NCI-H774 (cell line): ENCODE measurements around the gene SYCE3.
"Not testable (repeated sequence)": the region's sequence is repeated elsewhere in the genome, so short reads cannot be mapped to it uniquely, and the experiment has no call there.

Source experiments
- DNase-seq: peaks from one replicate; lab custom pipeline; 2025; lab: John Stamatoyannopoulos, UW

SYCE3 gene

DNA sequence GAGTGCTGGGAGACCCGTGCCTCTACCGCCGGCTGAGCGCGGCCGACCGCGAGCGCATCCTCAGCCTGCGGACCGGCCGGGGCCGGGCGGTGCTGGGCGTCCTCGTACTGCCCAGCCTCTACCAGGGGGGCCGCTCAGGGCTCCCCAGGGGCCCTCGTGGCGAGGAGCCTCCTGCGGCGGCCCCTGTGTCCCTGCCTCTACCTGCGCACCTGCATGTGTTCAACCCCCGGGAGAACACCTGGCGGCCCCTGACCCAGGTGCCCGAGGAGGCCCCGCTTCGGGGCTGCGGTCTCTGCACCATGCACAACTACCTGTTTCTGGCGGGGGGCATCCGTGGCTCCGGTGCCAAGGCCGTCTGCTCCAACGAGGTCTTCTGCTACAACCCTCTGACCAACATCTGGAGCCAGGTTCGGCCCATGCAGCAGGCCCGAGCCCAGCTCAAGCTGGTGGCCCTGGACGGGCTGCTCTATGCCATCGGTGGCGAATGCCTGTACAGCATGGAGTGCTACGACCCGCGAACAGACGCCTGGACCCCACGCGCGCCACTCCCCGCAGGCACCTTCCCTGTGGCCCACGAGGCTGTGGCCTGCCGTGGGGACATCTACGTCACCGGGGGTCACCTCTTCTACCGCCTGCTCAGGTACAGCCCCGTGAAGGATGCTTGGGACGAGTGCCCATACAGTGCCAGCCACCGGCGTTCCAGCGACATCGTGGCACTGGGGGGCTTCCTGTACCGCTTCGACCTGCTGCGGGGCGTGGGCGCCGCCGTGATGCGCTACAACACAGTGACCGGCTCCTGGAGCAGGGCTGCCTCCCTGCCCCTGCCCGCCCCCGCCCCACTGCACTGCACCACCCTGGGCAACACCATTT lies 13.6 kb downstream of the SYCE3 start:
- no peak for DNase-seq

DNA sequence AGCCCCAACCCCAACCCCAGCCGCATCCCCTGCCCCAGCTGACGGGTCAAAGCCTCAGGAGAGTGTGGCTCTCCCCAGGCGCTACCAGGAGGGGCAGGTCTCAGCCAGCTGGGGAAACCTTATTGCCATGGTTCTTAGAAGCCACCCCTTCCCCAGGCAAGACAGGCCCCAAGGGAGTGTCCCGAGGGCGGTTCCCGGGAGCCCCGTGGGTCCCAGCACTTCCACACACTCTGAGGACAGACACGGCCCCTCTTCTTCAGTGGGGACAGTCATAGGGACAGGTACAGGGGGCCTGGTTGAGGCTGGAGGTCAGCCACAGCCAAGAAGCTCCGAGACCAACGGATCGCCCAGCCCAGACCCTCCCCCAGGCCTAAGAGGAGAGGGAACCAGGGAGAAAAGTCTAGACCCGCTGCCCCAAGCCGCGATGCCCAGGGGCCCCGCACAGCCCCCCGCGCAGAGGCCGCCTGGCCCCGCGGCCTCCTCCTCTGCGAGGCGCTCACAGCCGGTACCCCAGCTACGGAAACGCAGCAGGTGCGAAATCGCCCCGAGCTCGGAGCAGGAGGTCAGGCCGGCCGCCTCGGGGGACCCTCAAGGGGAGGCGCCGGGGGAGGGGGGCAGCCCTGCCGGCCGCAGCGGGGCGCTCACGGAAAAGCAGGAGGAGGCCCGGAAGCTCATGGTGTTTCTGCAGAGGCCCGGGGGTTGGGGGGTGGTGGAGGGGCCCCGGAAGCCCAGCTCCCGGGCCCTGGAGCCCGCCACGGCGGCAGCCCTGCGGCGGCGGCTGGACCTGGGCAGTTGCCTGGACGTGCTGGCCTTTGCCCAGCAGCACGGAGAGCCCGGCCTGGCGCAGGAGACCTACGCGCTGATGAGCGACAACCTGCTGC lies 14.4 kb downstream of the SYCE3 start:
- no peak for DNase-seq

DNA sequence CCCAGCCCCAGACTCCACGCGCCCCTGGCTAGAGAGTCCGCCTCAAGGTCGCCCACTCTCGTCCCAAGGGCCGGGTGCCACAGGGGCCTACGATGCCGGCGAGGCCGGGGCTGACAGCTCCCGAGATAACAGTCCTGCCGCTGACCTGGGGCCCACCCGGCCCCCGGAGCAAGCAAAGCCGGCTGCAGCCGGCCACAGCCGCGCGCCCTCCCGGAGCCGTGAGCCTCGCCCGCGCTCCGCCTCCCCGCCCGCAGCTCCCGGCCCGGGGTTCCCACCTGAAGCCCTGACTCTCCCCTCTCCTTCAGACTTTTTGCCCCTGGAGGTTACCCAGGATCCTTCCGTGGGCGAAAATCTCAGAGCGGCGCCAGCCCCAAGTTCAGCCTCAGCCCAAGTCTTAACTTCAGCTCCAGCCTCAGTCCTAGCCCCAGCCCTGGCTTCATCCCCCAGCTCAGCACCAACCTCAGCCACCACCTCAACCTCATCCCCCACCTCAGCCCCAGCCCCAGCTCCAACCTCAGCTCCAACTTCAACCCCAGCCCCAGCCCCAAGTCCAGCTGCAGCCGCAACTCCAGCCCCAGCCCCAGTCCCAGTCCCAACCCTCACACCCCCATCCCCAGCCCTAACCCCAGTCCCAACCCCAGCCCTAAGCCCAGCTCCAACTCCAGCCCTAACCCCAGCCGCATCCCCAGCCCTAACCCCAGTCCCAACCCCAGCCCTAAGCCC lies 15.3 kb downstream of the SYCE3 start:
- no peak for DNase-seq

DNA sequence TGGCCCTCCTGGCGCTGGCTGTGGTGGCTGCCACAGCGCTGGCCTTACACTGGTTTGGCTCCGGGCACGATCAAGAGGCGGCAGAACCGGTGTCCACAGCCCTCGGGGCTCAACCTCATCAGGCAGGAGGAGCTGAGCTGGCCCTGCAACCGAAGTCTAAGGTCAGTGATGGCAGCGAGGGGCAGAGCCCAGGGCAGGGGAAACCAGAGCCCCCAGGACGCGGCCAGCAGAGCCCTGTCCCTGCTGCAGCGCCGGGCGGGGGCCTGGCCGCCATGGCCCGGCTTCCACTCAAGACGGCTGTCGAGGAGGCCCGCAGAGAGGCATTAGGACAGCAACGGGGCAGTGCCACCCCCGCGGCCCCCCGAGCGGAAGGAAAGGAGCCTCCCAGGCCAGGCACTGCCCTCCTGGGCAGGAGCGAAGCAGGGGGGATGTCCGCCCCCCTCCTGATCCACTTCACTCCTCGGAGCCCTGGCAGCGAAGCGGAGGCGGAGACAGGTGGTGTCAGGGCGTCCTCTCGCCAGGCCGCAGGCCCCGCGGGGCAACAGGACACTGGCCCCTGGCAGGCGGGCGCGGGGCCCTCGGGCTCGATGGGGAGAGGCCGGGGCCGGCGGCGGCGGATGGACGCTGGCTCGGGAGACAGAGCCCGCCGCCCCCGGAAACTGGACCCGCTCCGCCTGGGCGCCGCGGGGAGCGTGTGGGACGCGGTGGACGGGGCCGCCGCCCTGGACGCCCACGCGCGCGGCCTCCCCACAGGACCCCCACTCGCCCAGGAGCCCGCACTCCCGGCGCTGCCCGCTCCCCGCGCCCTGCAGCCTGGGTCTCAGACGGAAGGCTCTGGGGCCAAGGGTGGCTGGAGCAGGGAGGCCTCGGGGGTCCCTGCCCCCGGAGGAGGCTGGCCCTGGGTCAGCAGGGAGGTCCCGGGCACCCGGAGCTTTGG lies 16.1 kb downstream of the SYCE3 start:
- DNase-seq = no peak

DNA sequence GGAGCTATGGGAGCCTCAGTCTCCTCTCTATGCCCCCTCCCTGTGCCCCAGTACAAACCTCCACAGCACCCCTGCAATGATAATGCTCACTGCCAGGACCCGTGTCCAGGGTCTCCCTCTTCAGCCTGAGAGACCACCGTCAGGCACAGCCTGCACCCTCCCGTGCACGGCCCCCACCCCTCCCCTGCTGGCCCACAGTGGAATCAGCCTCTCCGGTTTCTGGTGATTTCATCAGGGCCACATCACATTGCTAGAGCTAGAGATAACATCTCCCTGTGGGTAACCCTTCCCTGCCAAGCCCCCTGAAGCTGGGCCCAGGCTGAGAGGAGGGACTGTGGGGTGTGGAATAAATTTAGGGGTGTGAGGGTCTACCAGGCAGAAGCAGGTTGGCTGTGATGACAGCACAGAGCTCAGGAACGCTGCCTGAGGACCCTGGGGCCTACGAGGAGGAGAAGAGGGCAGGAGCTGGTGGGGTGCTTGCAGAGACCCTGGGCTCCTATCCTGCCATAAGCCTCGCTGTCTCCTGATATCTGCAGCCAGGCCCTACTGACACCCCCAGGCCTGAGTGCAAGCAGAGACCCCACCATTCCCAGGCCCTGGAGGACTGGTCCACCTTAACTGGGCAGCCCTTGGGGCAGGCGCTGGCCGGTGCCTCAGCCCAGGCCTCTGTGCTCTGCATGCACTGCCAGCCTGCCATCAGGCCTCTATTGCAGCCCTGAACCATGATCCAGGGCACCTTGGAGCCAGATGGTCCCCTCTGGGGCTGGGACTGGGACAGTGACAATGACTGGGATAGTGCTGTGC lies 17.0 kb downstream of the SYCE3 start, which contains the start of gene KLHDC7B:
Gene KLHDC7B (plus strand): TSS at position 378 of the 804 bp plus-strand sequence. CDS start 345 bp downstream, at position 723.
- DNase-seq = no peak

DNA sequence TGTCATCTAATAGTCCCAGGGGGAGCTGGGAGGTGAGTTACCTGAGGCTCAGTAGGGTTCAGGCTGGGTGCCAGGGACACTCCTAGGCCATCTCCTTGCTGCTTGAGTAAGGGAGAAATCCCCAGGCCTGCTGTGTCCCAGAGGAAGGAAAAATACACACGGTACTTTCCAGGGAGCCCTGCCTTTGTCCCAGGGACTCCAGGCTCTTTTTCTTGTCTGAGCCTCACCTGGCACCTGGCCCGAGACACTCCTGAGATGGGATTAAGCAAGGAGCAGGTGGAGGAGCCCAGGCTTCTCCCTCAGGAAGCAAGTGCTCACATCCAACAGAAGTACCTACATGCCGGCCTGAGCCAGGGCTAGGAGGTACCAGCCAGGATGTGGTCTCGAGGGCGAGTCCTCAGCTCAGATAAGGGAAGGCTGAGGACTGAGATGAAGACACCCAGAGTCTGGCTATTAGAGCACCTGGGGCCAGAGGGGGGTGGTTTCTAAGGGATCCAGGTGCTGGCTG lies 17.9 kb downstream of the SYCE3 start:
- DNase-seq = no peak

DNA sequence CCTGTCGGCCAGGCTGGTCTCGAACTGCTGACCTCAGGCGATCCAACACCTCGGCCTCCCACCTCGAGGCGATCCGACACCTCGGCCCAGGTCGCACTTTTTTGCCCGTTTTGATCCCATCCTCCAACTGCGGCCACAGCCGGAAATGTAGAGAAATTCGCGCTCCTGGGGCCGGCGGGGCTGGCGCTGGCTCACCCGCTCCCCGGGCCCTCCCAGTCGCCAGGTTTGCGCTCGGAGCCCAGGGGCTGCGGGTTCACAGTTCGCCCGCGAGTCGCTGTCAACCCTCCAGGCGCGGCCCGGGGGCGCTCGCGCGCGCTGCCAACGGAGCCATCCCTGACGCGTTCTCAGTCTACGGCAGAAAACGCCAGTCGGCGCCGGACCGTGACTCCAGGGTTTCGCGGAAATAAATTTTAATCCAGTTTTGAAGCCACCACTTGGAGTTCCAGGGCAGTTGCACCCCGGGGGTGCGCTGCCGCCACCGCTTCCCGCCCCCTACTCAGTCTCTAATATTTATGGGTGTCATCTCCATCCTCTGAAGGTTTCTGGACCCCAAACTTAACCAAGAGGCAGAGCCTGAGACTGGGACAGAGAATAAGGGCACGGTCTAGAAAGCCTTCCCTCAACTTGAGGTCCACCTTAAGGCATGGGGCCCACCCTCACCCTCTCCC lies 18.5 kb downstream of the SYCE3 start:
- no peak for DNase-seq

DNA sequence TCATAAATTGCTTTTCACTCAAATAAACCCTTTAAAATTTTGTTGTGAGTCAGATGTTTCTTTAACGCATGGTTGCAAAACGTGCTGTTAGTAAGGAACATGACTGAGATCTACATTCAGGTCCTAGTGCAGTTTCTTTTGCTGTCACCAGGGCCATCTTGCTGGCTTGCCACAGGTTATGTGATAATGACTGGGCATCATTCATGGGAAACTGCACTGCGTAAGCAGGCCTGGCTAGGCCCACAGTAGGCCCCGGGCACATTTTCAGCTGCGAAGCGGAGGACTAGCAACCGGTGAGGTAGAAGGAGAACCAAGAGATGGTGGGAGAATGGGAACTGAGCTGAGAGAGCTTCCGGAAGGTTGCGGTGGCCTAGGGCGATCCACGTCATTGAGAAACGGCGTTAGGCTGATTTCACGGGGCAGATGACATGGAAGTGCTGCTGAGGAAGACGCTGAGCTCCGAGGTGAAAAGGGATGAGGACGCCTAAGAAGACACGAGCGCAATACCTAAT lies 20.2 kb downstream of the SYCE3 start:
- no peak for DNase-seq

DNA sequence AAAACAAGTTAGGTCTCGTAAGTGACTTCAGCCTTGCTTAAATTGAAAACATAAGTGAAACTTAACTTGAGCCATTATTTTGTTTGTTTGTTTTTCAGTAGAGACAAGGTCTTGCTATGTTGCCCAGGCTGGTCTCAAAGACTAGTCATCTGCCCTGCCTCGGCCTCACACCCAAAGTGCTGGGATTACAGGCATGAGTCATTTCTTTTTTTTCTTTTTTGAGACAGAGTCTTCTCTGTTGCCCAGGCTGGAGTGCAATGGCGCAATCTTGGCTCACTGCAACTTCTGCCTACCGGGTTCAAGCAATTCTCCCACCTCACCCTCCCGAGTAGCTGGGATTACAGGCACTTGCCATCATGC lies 21.1 kb downstream of the SYCE3 start:
- not testable (repeated sequence) for DNase-seq

DNA sequence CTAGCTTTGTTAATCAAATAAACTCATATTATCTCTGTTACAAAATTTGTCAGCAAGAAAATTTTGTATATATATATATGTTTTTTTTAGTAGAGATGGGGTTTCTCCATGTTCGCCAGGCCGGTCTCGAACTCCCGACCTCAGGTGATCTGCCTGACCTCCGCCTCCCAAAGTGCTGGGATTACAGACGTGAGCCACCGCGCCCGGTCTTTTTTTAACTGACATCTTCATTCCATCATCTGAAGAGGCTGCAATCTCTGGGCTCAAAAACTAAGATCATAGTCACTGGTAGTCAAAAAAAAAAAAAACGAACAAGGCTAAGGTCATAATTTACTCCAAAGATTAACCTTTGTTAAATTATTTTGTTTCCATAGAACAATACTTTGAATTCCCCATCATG lies 22.3 kb downstream of the SYCE3 start:
- no peak for DNase-seq

DNA sequence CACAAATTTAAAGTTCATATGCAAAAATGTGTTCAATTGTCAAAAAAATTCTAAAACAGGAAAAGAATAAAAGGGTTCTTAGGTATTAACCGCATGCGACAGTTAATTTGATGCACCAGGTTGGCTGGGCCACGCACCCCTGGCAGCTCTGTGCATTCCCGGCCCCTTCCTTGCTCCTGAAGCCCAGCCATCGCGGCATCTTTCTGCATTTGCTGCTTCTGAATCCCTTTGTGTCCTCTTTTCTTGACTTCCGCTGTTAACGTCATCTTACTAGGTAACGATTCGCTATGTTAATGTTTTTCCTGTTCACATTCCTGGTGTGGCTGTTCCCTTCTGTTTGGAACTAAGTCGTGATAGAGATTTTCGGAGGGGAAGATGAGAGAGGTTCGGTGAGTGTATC lies 25.0 kb downstream of the SYCE3 start:
- no peak for DNase-seq

DNA sequence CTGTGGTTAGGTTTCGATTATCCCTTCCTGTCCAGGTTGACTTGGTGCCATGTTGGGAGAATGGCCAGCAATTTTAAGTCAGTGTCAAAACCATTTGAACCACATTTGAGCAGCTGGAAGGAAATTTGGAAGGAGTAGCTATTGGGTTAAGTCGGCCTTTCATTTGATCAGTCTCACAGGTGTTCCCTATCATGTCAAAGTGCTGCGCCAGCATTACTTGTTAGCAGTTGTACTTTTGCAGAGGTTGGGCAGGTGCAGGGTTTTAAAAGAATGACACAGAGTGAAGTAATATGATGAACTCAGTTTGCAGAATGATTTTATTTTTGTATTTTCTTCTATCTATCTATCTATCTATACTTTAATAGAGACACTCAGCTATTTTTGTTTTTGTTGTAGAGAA lies 26.5 kb downstream of the SYCE3 start:
- no peak for DNase-seq

DNA sequence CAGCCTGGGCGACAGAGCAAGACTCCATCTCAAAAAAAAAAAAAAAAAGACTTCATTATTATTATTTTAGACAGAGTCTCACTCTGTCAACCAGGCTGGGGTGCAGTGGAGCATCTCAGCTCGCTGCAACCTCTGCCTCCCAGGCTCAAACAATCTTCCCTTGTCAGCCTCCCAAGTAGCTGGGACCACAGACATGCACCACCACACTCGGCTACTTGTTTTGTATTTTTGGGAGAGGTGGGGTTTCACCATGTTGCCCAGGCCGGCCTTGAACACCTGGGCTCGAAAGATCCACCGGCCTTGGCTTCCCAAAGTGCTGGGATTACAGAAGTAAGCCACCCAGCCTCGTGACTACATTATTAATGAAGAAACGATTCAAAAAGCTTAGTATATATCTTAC lies 27.6 kb downstream of the SYCE3 start:
- DNase-seq = no peak

DNA sequence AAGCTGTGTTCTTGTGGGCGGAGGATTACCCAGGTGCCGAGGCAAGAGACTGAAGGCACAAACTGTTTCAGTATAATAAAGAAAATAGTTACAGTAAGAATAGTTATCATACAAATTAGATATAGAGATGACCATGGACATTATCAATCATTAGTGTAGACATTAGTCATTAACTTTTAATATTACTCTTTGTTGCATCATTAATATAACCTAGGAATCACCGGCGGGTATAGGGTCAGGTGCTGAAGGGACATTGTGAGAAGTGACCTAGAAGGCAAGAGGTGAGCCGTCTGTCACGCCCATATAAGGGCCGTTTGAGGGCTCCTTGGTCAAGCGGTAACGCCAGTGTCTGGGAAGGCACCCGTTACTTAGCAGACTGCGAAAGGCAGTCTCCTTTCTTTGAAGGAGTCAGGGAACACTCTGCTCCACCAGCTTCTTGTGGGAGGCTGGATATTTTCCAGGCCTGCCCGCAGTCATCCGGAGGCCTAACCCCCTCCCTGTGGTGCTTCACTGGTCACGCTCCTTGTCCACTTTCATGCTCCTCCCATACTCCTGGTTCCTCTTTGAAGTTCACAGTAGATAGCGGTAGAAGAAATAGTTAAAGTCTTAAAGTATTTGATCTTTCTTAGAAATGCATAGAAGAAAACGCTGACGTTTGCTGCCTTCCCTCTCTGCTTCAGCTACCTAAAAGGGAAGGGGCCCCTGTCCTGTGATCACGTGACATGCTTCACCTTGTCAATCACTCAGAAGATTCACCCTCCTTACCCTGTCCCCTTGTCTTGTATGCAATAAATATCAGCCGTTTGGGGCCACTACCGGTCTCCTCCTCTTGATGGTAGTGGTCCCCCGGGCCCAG lies 28.6 kb downstream of the SYCE3 start:
- not testable (repeated sequence) for DNase-seq

DNA sequence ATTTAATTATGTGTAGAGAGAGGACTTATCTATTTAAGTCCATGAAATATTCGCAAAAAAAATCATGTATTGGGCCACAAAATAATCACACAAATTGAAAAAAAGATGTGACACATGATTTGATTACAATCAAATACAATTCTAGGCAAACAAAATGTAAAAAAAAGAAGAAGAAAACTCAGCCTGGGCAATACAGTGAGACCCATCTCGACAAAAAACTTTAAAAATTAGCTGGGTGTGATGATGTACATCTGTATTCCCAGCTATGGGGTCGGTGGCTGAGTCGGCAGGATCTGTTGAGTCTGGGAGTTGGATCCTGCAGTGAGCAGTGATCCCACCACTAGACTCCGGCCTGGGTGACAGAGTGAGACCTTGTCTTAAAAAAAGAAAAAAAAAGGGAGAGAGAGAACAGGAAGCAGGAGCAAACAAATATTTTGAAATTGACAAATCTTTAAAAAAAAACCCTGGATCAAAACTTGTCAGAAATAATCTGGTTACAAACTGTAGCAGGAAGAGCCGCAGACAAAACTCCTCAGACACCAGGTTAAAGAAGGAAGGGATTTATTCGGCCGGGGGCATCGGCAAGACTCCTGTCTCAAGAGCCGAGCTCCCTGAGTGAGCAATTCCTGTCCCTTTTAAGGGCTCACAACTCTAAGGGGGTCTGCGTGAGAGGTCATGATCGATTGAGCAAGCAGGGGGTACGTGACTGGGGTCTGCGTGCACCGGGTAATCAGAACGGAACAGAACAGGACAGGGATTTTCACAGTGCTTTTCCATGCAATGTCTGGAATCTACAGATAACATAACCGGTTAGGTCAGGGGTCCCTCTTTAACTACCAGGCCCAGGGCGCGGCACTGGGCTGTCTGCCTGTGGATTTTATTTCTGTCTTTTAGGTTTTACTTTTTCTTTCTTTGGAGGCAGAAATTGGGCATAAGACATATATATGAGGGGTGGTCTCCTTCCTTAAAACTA lies 29.6 kb downstream of the SYCE3 start:
- no peak for DNase-seq

DNA sequence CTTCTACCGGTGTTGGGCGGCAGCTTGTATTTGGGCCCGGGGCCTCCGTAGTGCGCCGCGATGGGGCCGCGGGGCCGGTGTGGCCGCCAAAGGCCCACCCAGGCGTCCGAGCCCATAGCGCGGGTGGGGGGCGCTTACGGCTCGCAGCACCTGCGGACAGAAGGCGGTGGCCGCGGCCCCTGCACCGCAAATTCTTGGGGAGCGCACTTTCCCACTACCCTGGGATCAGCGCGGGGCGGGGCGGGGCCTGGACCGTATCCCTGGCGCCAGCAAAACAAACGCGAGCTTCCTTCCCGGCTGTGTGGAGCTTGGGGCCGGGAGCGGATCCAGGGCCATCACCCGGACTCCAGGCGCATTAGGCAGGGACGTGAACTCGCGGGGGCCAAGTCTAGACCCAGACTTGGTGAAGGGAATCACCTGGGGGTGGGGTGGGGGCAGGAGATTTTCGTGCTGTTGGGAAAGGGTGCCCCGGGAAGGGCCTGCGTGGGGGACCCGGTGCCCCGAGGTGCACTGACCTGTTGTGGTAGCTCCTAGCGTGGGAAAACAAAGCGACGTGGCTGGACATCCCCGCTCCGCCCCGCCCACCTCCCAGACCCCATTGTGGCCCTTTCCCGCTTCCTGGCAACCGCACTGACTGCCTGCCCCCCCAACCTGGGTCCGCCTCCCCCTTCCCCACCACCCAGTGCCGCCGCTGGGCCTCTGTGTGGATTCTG lies 30.6 kb downstream of the SYCE3 start:
- no peak for DNase-seq

DNA sequence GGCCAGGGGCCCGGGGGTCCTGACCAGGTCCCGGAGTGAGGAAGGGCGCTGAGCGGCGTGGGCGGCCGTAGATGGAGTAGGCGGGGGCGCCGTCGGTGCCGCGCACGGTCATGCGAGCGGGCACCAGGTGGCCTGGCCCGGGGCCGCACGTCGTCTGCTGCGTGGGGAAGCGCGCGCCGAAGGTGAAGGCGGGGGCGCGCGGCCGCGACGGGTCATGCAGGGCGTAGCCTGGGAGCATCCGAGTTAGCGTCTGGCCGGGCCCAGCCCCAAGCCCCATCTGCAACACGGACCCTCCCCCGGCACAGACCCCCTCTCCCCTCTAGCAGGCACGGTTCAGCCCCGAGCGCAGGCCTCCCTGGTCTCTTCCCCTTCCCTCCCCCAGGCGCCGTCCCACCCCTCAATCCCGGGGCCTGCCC lies 31.2 kb downstream of the SYCE3 start:
- DNase-seq = peak; percentile 24
